Measurements from ENCODE around the gene STIM1. TPM values are rescaled to one million over a fixed set of nuclear protein-coding genes. Genes with fewer than 3 reads are reported as not detected.

STIM1 gene
- total RNA-seq, 1 experiment from 2014 or later, result 18.0 TPM

- TF ChIP-seq HMGXB4 (CRISPR knock-in tag; IDR thresholded peaks at IDR 0.05) (no peak), ZMAT4 (CRISPR knock-in tag; IDR thresholded peaks at IDR 0.05) (no peak), E2F4 (CRISPR knock-in tag; IDR thresholded peaks at IDR 0.05; ENCODE audit: borderline replicate concordance, low read depth) (no peak), ZNF121 (CRISPR knock-in tag; IDR thresholded peaks at IDR 0.05) (no peak), JAZF1 (CRISPR knock-in tag; IDR thresholded peaks at IDR 0.05) (no peak), TP53 (CRISPR knock-in tag; IDR thresholded peaks at IDR 0.05) (no peak), ZSCAN18 (CRISPR knock-in tag; IDR thresholded peaks at IDR 0.05) (no peak), ZNF138 (CRISPR knock-in tag; conservative IDR thresholded peaks at IDR 0.05) (no peak), ZNF423 (CRISPR knock-in tag; IDR thresholded peaks at IDR 0.05) (no peak)
Observed at GRCh38 chr11:3891751-3892150, 36.3 kb downstream of the STIM1 start (continued).

GRCh38 chr11:3892156-3892555 lies 36.7 kb downstream of the STIM1 start:
- no peak for ATAC-seq
- no peaks in the 10 kb centered on the region for H3K27me3 Mint-ChIP-seq (ENCODE audit: low read depth)
- H3K4me3 Mint-ChIP-seq, result no peak overlapping the region
- TF ChIP-seq ZNF121 (CRISPR knock-in tag; IDR thresholded peaks at IDR 0.05) (no peak), JUN (CRISPR knock-in tag; IDR thresholded peaks at IDR 0.05) (no peak), NFYB (CRISPR knock-in tag; conservative IDR thresholded peaks at IDR 0.05; ENCODE audit: low read depth) (no peak)
- ChIA-PET POLR2A (no interaction called here), CTCF (no interaction called here)
- no peak overlapping the region for H3K27ac Mint-ChIP-seq
- no peaks in the 10 kb centered on the region for H3K9me3 Mint-ChIP-seq
- no peaks in the 10 kb centered on the region for H3K36me3 Mint-ChIP-seq
- DNase-seq (ENCODE audit: low spot score), result no peak
- H3K4me1 Mint-ChIP-seq, result no peaks in the 10 kb centered on the region

- Mint-ChIP-seq H3K27me3 (ENCODE audit: low read depth) (no peaks in the 10 kb centered on the region), H3K27ac (no peak overlapping the region), H3K4me3 (no peak overlapping the region), H3K4me1 (no peaks in the 10 kb centered on the region), H3K9me3 (no peaks in the 10 kb centered on the region), H3K36me3 (no peaks in the 10 kb centered on the region)
- ATAC-seq (no peak), DNase-seq (ENCODE audit: low spot score) (no peak)
- ChIA-PET POLR2A (no interaction called here), CTCF (no interaction called here)
- TF ChIP-seq ZNF121 (CRISPR knock-in tag; IDR thresholded peaks at IDR 0.05) (no peak), FOXP1 (CRISPR knock-in tag; IDR thresholded peaks at IDR 0.05; ENCODE audit: borderline replicate concordance) (no peak), ZNF532 (CRISPR knock-in tag; IDR thresholded peaks at IDR 0.05; ENCODE audit: borderline replicate concordance) (no peak), PRRX2 (CRISPR knock-in tag; IDR thresholded peaks at IDR 0.05) (no peak), E2F5 (CRISPR knock-in tag; IDR thresholded peaks at IDR 0.05) (no peak), CDX4 (CRISPR knock-in tag; IDR thresholded peaks at IDR 0.05; ENCODE audit: borderline replicate concordance) (no peak), TEAD1 (CRISPR knock-in tag; IDR thresholded peaks at IDR 0.05) (no peak), ERG (CRISPR knock-in tag; IDR thresholded peaks at IDR 0.05) (no peak), GTF2I (CRISPR knock-in tag; conservative IDR thresholded peaks at IDR 0.05) (no peak), FOXK1 (CRISPR knock-in tag; IDR thresholded peaks at IDR 0.05) (no peak), ATF2 (CRISPR knock-in tag; IDR thresholded peaks at IDR 0.05; ENCODE audit: borderline replicate concordance, low read depth) (no peak)
Observed at GRCh38 chr11:3893311-3893710, 37.8 kb downstream of the STIM1 start.

Data from WTC11 (cell line).